ENCODE data around the gene SIGLEC1.

GRCh38 chr20:3705970-3706739 lies 6.2 kb downstream of the SIGLEC1 start:
- no peak for TF ChIP-seq POLR2AphosphoS5 (IDR thresholded peaks at IDR 0.05; ENCODE audit: insufficient read depth, low read depth, low read length)
- TF ChIP-seq, protein P1, sequence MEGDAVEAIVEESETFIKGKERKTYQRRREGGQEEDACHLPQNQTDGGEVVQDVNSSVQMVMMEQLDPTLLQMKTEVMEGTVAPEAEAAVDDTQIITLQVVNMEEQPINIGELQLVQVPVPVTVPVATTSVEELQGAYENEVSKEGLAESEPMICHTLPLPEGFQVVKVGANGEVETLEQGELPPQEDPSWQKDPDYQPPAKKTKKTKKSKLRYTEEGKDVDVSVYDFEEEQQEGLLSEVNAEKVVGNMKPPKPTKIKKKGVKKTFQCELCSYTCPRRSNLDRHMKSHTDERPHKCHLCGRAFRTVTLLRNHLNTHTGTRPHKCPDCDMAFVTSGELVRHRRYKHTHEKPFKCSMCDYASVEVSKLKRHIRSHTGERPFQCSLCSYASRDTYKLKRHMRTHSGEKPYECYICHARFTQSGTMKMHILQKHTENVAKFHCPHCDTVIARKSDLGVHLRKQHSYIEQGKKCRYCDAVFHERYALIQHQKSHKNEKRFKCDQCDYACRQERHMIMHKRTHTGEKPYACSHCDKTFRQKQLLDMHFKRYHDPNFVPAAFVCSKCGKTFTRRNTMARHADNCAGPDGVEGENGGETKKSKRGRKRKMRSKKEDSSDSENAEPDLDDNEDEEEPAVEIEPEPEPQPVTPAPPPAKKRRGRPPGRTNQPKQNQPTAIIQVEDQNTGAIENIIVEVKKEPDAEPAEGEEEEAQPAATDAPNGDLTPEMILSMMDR (IDR thresholded peaks at IDR 0.05; ENCODE audit: extremely low read depth in 1 of 2, insufficient read depth in 1 of 2, low read depth in 1 of 2, low read length in 2 of 2) = no peak
- no peak for TF ChIP-seq FOS (IDR thresholded peaks at IDR 0.05; ENCODE audit: borderline replicate concordance, insufficient read depth, low read length)
- no peak for TF ChIP-seq POLR2A (IDR thresholded peaks at IDR 0.05; ENCODE audit: low read depth, low read length)
- TF ChIP-seq MAX (IDR thresholded peaks at IDR 0.05; ENCODE audit: insufficient read depth, insufficient read length) = no peak
